NOMO-1 (cell line): ENCODE measurements around the gene RNU2-1.
"Not testable (repeated sequence)": the region's sequence is repeated elsewhere in the genome, so short reads cannot be mapped to it uniquely, and the experiment has no call there.

ENCODE experiments used
- DNase-seq, 2 experiments: peaks; one replicate each; lab custom pipeline; 2025; ENCODE audit not compliant: unreplicated experiment in 2 of 2; lab: John Stamatoyannopoulos, UW

The RNU2-1 gene

GRCh38 chr17:43216762-43217613 lies 16.8 kb downstream of the RNU2-1 start:
- DNase-seq, result no peak

DNA sequence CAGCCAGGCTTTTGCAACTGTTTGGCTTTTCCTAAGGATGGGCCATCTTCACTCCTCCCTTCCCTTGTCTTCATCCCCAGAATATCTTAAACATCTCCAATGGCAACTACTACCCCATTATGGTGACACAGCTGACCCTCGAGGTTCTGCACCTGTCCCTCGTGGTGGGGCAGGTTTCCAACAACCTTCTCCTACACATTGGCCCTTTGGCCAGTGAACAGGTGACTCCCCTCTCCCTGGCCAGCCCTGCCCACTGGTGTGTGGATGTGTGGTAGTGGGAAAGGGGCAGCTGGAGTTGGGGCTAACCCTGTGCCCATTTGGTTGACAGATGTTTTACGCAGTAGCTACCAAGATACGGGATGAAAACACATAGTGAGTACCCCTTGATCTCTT lies 17.4 kb downstream of the RNU2-1 start:
- DNase-seq, result no peak

DNA sequence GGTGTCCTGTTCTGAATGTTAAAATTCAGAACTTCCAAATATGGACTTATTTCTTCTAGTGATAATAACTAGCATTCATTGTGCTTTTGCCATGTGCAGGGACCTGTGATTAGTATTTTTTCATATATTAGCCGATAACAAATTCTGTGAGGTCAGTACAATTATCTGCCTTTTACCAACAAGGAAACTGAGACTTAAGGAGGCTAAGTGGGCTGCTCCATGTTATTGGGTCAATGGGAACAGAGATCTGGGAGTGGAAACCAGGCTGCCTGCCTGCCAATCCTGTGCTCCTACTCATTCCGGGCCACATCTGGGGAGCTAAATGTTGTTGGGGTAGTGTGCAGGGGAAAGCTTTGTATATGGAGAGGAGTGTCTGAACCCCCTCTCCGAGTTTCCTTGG lies 18.4 kb downstream of the RNU2-1 start:
- DNase-seq, result no peak

GRCh38 chr17:43213545-43213944 lies 20.2 kb downstream of the RNU2-1 start:
- no peak for DNase-seq

- DNase-seq, result peak; percentile 17 to 53
Measured at GRCh38 chr17:43212641-43213490, 20.9 kb downstream of the RNU2-1 start.

DNA sequence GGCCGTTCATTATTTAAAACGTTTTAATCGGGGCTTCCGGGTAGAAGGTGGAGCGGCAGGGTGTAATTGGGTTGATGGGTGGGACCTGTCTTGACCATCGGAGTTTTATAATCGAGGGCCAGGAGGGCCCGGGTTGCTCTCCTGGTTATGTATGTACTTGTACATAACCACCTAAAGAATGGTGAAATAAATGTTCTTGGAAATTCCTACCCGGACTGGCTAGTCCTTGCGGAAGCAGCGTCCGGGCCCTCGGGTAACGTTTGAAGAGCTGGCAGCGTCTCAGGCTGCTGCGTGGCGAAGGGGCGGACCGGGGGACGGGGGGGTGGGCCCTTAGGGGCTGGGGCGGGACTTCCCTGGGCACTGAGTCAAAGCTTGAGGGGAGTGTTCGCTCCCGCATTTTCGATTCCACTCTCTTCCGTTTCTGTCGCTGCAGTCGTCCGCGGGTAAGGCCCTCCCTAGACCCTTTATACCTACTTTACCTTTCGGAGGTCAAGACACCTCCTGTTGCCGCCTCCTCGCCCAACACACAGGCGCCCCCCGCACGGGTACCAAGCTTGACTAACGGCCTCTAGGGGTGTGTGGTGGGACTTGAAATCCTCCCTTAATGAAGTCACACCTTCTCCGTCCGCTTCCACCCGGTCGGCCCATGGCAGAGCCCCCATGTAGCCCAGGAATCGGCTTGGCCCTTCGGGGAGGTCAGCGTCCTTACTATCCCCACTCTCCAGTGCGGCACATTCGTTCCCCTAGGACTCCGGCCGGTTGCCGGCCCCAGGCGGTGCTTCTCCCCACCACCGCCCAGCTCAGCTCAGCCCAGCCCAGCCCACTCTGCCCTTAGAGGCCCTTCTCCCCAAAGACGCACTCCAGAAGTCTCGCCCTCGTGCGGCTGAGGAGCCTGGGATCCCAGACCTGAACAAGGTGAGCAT lies 22.0 kb downstream of the RNU2-1 start, which contains the start of gene TMEM106A:
Gene TMEM106A, plus strand, starts transcription at position 396 of the 923 bp plus-strand sequence. CDS start 1,167 bp downstream, outside the sequence.
- peak; percentile 82 to 85 for DNase-seq

- peak in 1 of 2 experiments; percentile 21 for DNase-seq
Measured at GRCh38 chr17:43211123-43211479, 22.7 kb downstream of the RNU2-1 start.

GRCh38 chr17:43210576-43210975 lies 23.2 kb downstream of the RNU2-1 start:
- DNase-seq, result peak in 1 of 2 experiments; percentile 1

- not testable (repeated sequence) for DNase-seq
Measured at GRCh38 chr17:43203013-43203412, 30.8 kb downstream of the RNU2-1 start.

DNA sequence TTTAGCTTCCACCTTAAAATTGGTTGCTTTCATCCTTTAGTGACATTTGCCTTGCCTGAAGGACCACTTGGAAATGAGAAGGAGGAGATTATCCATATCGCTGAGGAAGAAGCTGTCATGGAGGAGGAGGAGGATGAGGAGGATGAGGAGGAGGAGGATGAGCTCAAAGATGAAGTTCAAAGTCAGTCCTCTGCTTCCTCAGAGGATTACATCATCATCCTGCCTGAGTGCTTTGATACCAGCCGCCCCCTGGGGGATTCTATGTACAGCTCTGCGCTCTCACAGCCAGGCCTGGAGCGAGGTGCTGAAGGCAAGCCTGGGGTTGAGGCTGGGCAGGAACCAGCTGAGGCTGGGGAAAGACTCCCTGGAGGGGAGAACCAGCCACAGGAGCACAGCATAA lies 33.6 kb downstream of the RNU2-1 start:
- DNase-seq, result no peak

DNA sequence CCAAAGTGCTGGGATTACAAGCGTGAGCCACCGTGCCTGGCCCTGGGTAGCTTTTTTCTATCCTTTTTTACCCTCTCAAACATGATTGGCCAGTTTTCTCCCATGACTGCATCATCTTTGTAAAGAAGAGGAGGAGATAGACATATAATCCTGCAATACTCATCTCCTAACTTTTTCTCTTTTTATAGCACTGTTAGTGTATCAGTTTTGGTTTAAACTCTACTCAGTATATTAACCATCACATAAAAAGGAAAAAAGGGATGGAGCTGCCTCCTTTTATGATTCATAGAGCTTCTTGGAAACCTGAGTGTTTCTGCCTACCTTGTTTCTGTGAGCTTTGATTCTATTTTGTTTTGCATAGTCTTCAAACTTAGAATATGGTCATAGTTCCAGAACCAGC lies 34.1 kb downstream of the RNU2-1 start:
- no peak for DNase-seq

DNA sequence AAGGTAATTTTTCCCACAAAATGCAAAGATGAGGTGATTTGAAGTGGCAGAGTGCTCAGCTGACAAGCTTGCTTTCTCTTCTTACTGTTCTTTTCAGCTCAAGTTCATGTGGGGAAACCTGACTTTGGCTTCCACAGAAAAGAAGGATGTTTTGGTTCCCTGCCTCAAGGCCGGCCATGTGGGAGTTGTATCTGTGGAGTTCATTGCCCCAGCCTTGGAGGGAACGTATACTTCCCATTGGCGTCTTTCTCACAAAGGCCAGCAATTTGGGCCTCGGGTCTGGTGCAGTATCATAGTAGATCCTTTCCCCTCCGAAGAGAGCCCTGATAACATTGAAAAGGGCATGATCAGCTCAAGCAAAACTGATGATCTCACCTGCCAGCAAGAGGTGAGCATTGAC lies 40.5 kb downstream of the RNU2-1 start:
- no peak for DNase-seq

DNA sequence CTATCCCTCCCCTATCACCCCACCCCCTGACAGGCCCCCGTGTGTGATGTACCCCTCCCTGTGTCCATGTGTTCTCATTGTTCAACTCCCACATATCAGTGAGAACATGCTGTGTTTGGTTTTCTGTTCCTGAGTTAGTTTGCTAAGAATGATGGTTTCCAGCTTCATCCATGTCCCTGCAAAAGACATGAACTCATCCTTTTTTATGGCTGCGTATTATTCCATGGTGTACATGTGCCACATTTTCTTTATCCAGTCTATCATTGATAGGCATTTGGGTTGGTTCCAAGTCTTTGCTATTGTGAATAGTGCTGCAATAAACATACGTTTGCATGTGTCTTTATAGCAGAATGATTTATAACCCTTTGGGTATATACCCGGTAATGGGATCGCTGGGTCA lies 47.1 kb downstream of the RNU2-1 start:
- DNase-seq, result not testable (repeated sequence)

- DNase-seq, result no peak
Measured at GRCh38 chr17:43183921-43184320, 49.9 kb downstream of the RNU2-1 start.
